ENCODE results near the gene CCDC154. TPM values are rescaled to one million over a fixed set of nuclear protein-coding genes. Genes with fewer than 3 reads are reported as not detected.

The CCDC154 gene
- total RNA-seq, 4 donors from 2014 or later, result 0.49 to 0.61 (median 0.52) TPM; not detected in 1

DNA sequence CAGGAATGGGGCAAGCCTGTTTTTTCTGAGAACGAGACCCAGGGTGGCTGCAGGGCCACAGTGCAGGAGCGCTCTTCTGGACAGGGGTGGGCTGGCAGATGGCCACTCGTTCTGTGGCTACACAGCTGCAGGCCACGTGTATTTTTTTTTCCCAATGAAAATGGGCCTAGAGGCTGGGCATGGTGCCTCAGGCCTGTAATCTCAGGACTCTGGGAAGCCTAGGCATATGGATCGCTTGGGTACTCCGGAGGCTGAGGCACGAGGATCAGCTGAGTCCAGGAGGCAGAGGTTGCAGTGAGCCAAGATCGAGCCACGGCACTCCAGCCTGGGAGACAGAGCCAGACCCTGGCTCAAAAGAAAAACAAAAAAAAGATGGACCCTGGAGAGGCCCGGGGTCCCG lies 36.6 kb downstream of the CCDC154 start:
- 24 to 28% methylated on average over 10 to 11 of the region's 11 CpGs for WGBS, 2 donors
- H3K4me3 ChIP-seq (ENCODE audit: low read depth, poor library complexity, severe bottlenecking), result no peak overlapping the region
- no peak for TF ChIP-seq POLR2A (IDR thresholded peaks at IDR 0.05)
- TF ChIP-seq, protein P1, sequence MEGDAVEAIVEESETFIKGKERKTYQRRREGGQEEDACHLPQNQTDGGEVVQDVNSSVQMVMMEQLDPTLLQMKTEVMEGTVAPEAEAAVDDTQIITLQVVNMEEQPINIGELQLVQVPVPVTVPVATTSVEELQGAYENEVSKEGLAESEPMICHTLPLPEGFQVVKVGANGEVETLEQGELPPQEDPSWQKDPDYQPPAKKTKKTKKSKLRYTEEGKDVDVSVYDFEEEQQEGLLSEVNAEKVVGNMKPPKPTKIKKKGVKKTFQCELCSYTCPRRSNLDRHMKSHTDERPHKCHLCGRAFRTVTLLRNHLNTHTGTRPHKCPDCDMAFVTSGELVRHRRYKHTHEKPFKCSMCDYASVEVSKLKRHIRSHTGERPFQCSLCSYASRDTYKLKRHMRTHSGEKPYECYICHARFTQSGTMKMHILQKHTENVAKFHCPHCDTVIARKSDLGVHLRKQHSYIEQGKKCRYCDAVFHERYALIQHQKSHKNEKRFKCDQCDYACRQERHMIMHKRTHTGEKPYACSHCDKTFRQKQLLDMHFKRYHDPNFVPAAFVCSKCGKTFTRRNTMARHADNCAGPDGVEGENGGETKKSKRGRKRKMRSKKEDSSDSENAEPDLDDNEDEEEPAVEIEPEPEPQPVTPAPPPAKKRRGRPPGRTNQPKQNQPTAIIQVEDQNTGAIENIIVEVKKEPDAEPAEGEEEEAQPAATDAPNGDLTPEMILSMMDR (IDR thresholded peaks at IDR 0.05), result no peak
- intact Hi-C loops (cut with DNase I; ENCODE audit: low total_unique reads), result loop anchor here (10.0 kb wide), 1 partner anchor 53 kb away; the partner anchor contains the start of genes GNPTG and TSR3
- no peak for DNase-seq (ENCODE audit: low spot score in 2 of 2)

DNA sequence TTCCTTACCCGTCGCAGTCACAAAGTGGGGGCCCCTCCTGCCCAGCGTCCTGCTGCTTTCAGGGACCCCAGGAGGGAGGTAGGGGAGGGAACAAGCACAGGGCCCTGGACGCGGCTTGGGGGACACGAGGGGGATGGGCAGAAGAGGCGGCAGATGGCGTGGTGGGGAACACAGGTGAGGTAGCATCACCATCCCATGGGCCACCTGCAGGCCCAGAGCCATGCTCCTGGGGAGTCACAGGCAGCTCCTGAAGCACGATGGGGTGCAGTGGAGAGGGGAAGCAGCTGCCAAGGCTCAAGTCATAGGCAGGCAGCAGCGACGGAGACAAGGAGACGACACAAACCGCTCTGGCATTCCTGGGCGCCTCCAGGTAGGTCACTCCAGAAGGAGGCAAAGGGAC lies 40.6 kb downstream of the CCDC154 start:
- H3K4me3 ChIP-seq (ENCODE audit: low read depth, poor library complexity, severe bottlenecking), result no peak overlapping the region
- 90% methylated on average over 14 of the region's 14 CpGs for WGBS, 2 donors
- intact Hi-C loops (cut with DNase I; ENCODE audit: low total_unique reads), result loop anchor here (10.0 kb wide), 1 partner anchor 49 kb away; the partner anchor contains the start of genes GNPTG and TSR3
- DNase-seq (ENCODE audit: low spot score in 2 of 2), result no peak
- TF ChIP-seq, protein P1 (IDR thresholded peaks at IDR 0.05), result no peak
- TF ChIP-seq POLR2A (IDR thresholded peaks at IDR 0.05), result no peak

DNA sequence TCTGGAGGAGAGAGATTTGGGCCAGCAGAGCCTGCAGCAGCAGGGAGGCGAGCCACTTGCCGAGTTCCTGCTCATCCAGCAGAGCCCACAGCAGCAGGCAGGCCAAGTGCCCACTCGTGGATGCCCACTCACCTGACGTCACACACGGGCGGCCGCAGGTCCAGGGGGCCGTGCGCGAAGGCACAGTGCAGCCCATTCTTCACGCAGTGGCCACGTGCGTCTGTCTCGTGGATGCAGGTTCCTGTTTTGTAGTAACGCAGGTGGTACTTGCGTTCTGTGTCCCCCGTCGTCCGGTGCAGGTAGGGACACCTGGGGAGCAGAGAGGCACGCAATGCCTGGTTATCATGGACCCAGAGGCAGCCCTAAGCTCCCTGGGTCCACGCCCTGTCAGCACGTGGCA lies 41.3 kb downstream of the CCDC154 start:
- intact Hi-C loops (cut with DNase I; ENCODE audit: low total_unique reads), result loop anchor here (10.0 kb wide), 1 partner anchor 48 kb away; the partner anchor contains the start of genes GNPTG and TSR3
- WGBS, 2 donors, result 93 to 94% methylated on average over 20 to 22 of the region's 22 CpGs
- TF ChIP-seq POLR2A (IDR thresholded peaks at IDR 0.05), result no peak
- TF ChIP-seq, protein P1 (IDR thresholded peaks at IDR 0.05), result no peak
- no peak for DNase-seq (ENCODE audit: low spot score in 2 of 2)
- H3K4me3 ChIP-seq (ENCODE audit: low read depth, poor library complexity, severe bottlenecking), result no peak overlapping the region

DNA sequence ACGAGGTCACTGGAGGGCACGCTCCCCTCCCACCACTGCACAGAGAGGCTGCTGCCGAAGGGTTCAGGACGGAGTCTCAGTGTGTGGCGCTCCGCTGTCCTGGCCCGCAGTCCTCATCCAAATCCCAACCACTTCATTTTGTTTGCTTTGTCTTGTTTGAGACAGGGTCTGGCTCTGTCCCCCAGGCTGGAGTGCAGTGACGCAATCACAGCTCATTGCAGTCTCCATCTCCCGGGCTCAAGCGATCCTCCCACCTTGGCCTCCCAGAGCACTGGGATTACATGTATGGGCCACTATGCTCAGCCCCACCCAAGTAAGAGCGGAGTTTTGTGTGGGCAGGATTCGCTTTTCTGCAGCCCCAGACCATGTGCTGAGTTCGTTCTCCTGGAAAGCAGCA lies 42.6 kb downstream of the CCDC154 start:
- no peak for DNase-seq (ENCODE audit: low spot score in 2 of 2)
- TF ChIP-seq POLR2A (IDR thresholded peaks at IDR 0.05), result no peak
- TF ChIP-seq, protein P1 (IDR thresholded peaks at IDR 0.05), result no peak
- WGBS, 2 donors, result 94 to 96% methylated on average over 13 of the region's 13 CpGs

DNA sequence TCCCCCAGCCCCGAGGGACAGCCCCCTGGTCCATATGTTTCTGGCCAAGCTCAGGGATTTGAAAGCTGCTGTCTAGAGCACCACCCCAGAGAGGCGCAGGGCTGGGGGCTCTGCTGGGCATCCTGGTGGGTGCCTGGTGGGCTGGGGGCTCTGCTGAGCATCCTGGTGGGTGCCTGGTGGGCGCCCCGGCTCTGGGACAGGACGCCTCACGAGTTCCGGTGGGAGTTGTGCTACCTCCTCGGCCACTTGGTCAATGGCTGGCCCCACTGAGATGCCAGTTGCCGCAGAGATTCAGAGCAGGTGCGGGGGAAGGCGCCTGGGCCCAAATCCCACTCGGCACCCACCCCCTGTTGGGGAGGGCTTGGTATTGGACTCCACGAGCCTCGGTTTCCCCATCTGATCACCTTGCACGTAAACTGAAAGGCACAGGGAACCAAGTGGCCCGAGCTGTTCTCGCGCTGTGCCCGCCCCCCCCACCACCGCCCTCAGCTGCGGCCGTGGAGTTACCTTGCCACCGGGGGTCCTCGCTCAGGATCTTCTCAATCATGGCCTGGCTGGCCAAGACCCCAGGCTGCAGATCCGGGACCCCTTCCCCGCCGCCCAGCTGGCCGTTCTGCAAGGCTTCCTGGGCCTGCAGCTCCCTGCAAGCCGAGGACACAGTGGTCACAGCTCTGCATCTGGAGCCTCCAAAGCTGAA lies 43.1 kb downstream of the CCDC154 start:
- intact Hi-C loops (cut with DNase I; ENCODE audit: low total_unique reads), result loop anchor here (10.0 kb wide), 1 partner anchor 46 kb away; the partner anchor contains the start of genes GNPTG and TSR3
- H3K4me3 ChIP-seq (ENCODE audit: low read depth, poor library complexity, severe bottlenecking), result no peak overlapping the region
- TF ChIP-seq, protein P1 (IDR thresholded peaks at IDR 0.05), result no peak
- no peak for TF ChIP-seq POLR2A (IDR thresholded peaks at IDR 0.05)
- no peak for DNase-seq (ENCODE audit: low spot score in 2 of 2)
- WGBS, 2 donors, result 86 to 92% methylated on average over 19 to 28 of the region's 29 CpGs

More for the DNA sequence above, 42.6 kb downstream of the CCDC154 start:
- intact Hi-C loops (cut with DNase I; ENCODE audit: low total_unique reads), result loop anchor here (10.0 kb wide), 1 partner anchor 47 kb away; the partner anchor contains the start of genes GNPTG and TSR3
- H3K4me3 ChIP-seq (ENCODE audit: low read depth, poor library complexity, severe bottlenecking), result no peak overlapping the region
